DMS53 treated with DMSO at 0.1 percent for 48 hours (cell line): ENCODE data around the gene TFB1M.
"Not testable (repeated sequence)": the region's sequence is repeated elsewhere in the genome, so short reads cannot be mapped to it uniquely, and the experiment has no call there.

Experiments used
- DNase-seq: peaks from one replicate; lab custom pipeline; 2025; ENCODE audit not compliant: unreplicated experiment; lab: John Stamatoyannopoulos, UW

The TFB1M gene

GRCh38 chr6:155314092-155314772, at the start of gene TFB1M:
Gene TFB1M (minus strand): TSS chr6:155314484. CDS start chr6:155314428, 56 bp downstream.
- peak; percentile 94 for DNase-seq

- not testable (repeated sequence) for DNase-seq
Observed at GRCh38 chr6:155364021-155364420, 49.7 kb upstream of the TFB1M start.

- not testable (repeated sequence) for DNase-seq
Observed at GRCh38 chr6:155362968-155363632, 48.8 kb upstream of the TFB1M start.

- DNase-seq: no peak
Observed at GRCh38 chr6:155354167-155354566, 39.9 kb upstream of the TFB1M start.

- DNase-seq: no peak
Observed at GRCh38 chr6:155352811-155353210, 38.5 kb upstream of the TFB1M start.

- DNase-seq: no peak
Observed at GRCh38 chr6:155352130-155352420, 37.8 kb upstream of the TFB1M start.

GRCh38 chr6:155351273-155352129, 37.2 kb upstream of the TFB1M start:
- DNase-seq: no peak

GRCh38 chr6:155349956-155350355, 35.7 kb upstream of the TFB1M start:
- no peak for DNase-seq

GRCh38 chr6:155349129-155349528, 34.8 kb upstream of the TFB1M start:
- no peak for DNase-seq

GRCh38 chr6:155347800-155348199, 33.5 kb upstream of the TFB1M start:
- DNase-seq: no peak

GRCh38 chr6:155346957-155347356, 32.7 kb upstream of the TFB1M start:
- no peak for DNase-seq

- no peak for DNase-seq
Observed at GRCh38 chr6:155344341-155345006, 30.2 kb upstream of the TFB1M start.

GRCh38 chr6:155341130-155341828, 27.0 kb upstream of the TFB1M start:
- DNase-seq: peak; percentile 46

GRCh38 chr6:155340464-155341129, 26.3 kb upstream of the TFB1M start:
- no peak for DNase-seq

GRCh38 chr6:155339929-155340328, 25.6 kb upstream of the TFB1M start:
- DNase-seq: not testable (repeated sequence)

- DNase-seq: not testable (repeated sequence)
Observed at GRCh38 chr6:155338237-155338636, 24.0 kb upstream of the TFB1M start.

- no peak for DNase-seq
Observed at GRCh38 chr6:155335265-155335664, 21.0 kb upstream of the TFB1M start.

- not testable (repeated sequence) for DNase-seq
Observed at GRCh38 chr6:155334073-155334472, 19.8 kb upstream of the TFB1M start.

GRCh38 chr6:155333414-155333813, 19.1 kb upstream of the TFB1M start:
- DNase-seq: no peak

- no peak for DNase-seq
Observed at GRCh38 chr6:155330922-155331321, 16.6 kb upstream of the TFB1M start.
